CD4-positive, alpha-beta T cell (primary cell): Measurements from ENCODE around the gene REEP5. TPM values are rescaled to one million over a fixed set of nuclear protein-coding genes. Genes with fewer than 3 reads are reported as not detected.
A peak's percentile ranks its signal among the peaks of the same experiment; 100 is the strongest.

Source experiments
- ATAC-seq: fragments of 200-7000 bp; cut with Tn5 transposase; one replicate; pipeline ENCODE4 v1.10.0; 2022; ENCODE audit warnings: mild to moderate bottlenecking; ENCODE audit not compliant: poor library complexity
- CTCF ChIA-PET: fragments of 350-600 bp; sonication (Branson Sonifier 250); formaldehyde crosslinking; loops from one replicate; lab custom pipeline; 2021; ENCODE audit warnings: antibody characterized with exemption, inconsistent platforms; lab: Charles Lee
- POLR2A ChIA-PET: fragments of 350-600 bp; sonication (Branson Sonifier 250); formaldehyde crosslinking; loops from one replicate; lab custom pipeline; 2021; ENCODE audit warnings: antibody characterized with exemption, inconsistent platforms; lab: Charles Lee
- DNase-seq, 14 experiments: peaks; one replicate each; pipeline ENCODE4 v3.0.0-alpha.2; 2013 to 2020; ENCODE audit warnings: mixed read lengths in 2 of 14
- H3K27ac ChIP-seq, 2 donors: one replicate each; pipeline versions ENCODE4 v1.5.1 to v1.7.0; 2013; ENCODE audit warnings: low read length in 2 of 2, low read depth in 1 of 2, mild to moderate bottlenecking in 1 of 2
- H3K27me3 ChIP-seq, 2 experiments: 1 replicate in 1 of 2; 2 replicates in 1 of 2; pipeline versions ENCODE4 v1.6.1 to v1.7.0; 2013; ENCODE audit warnings: low read length in 2 of 2, control low read depth in 1 of 2, mild to moderate bottlenecking in 1 of 2, moderate library complexity in 1 of 2; ENCODE audit not compliant: insufficient read depth in 2 of 2, control insufficient read depth in 1 of 2
- H3K36me3 ChIP-seq: one replicate; pipeline ENCODE4 v1.6.1; 2013; ENCODE audit warnings: low read length, control low read depth; ENCODE audit not compliant: insufficient read depth
- H3K4me1 ChIP-seq: one replicate; pipeline ENCODE4 v1.6.1; 2013; ENCODE audit warnings: low read length, control low read depth; ENCODE audit not compliant: insufficient read depth
- H3K4me3 ChIP-seq: one replicate; pipeline ENCODE4 v1.5.1; 2013; ENCODE audit warnings: mild to moderate bottlenecking, low read length, moderate library complexity
- H3K9me3 ChIP-seq, 2 experiments: 1 replicate in 1 of 2; 2 replicates in 1 of 2; pipeline versions ENCODE4 v1.6.1 to v1.7.0; 2013; ENCODE audit warnings: low read length in 2 of 2, mild to moderate bottlenecking in 2 of 2, control low read depth in 1 of 2, moderate library complexity in 1 of 2; ENCODE audit not compliant: control insufficient read depth in 1 of 2, insufficient read depth in 1 of 2
- H3K27ac Mint-ChIP-seq: one replicate; pipeline ENCODE4 v1.8.0; 2020; ENCODE audit warnings: mixed read lengths
- H3K27me3 Mint-ChIP-seq: one replicate; pipeline ENCODE4 v1.8.0; 2021; ENCODE audit warnings: mixed read lengths
- H3K36me3 Mint-ChIP-seq: one replicate; pipeline ENCODE4 v1.8.0; 2021; ENCODE audit warnings: low read depth, mixed read lengths
- H3K4me1 Mint-ChIP-seq: one replicate; pipeline ENCODE4 v1.8.0; 2021; ENCODE audit warnings: low read depth, mixed read lengths
- H3K4me3 Mint-ChIP-seq: one replicate; pipeline ENCODE4 v1.8.0; 2020; ENCODE audit warnings: mild to moderate bottlenecking, mixed read lengths
- H3K9me3 Mint-ChIP-seq: one replicate; pipeline ENCODE4 v1.8.0; 2020; ENCODE audit warnings: mixed read lengths
- CTCF ChIP-seq: fragments of 200-600 bp; IDR thresholded peaks from one replicate; pipeline ENCODE4 v1.8.0; 2022; ENCODE audit warnings: antibody characterized with exemption, mild to moderate bottlenecking
- intact Hi-C, 2 experiments: fragments of 100-400 bp; cut with DNase I in 1 of 2; cut with micrococcal nuclease in 1 of 2; formaldehyde crosslinking; loops; one replicate each; pipeline versions ENCODE4 v1.15.1 to v1.9.0; 2023 to 2025; cut with DNase I, micrococcal nuclease
- total RNA-seq, 174 experiments: library from RNA in 2 of 174; stranded (reverse) in 2 of 174; gene quantifications; one replicate each; pipeline ENCODE4 v1.2.3 and lab custom pipeline; 2021 to 2026

Gene REEP5
- total RNA-seq, 2 experiments from 2014 or later, result 25.3 to 26.6 TPM

GRCh38 chr5:112958093-112959088 lies 36.4 kb upstream of the REEP5 start:
- ATAC-seq, result no peak
- H3K4me1 Mint-ChIP-seq, result peaks cover 5% of the 10 kb centered on the region
- no peaks in the 10 kb centered on the region for H3K9me3 ChIP-seq
- CTCF ChIA-PET, result no interaction called here
- no peak overlapping the region for H3K4me3 Mint-ChIP-seq
- intact Hi-C loops, result no loop called here
- no peak overlapping the region for H3K27ac Mint-ChIP-seq
- H3K9me3 Mint-ChIP-seq, result no peaks in the 10 kb centered on the region
- no peaks in the 10 kb centered on the region for H3K27me3 Mint-ChIP-seq
- no peak overlapping the region for H3K4me3 ChIP-seq
- H3K4me1 ChIP-seq, result no peaks in the 10 kb centered on the region
- no peak for TF ChIP-seq CTCF
- no peaks in the 10 kb centered on the region for H3K27me3 ChIP-seq
- H3K36me3 Mint-ChIP-seq, result no peaks in the 10 kb centered on the region
- no peaks in the 10 kb centered on the region for H3K36me3 ChIP-seq
- DNase-seq, result peak in 1 of 14 experiments; percentile 23
- POLR2A ChIA-PET, result no interaction called here
- no peak overlapping the region for H3K27ac ChIP-seq

GRCh38 chr5:112957036-112957808 lies 35.2 kb upstream of the REEP5 start:
- ATAC-seq, result no peak
- CTCF ChIA-PET, result interaction anchor here (0.7 kb wide), 1 partner anchor 489 kb away, joined by 3 read pairs; no protein-coding TSS in a partner anchor

More at GRCh38 chr5:112957036-112957808, 35.2 kb upstream of the REEP5 start:
- DNase-seq, result no peak
- no peaks in the 10 kb centered on the region for H3K4me1 Mint-ChIP-seq
- Histone ChIP-seq H3K4me3 (no peak overlapping the region), H3K27ac (no peak overlapping the region), H3K9me3 (no peaks in the 10 kb centered on the region), H3K36me3 (no peaks in the 10 kb centered on the region), H3K4me1 (no peaks in the 10 kb centered on the region), H3K27me3 (no peaks in the 10 kb centered on the region)
- TF ChIP-seq CTCF, result no peak
- intact Hi-C loops, result no loop called here
- POLR2A ChIA-PET, result no interaction called here
- no peak overlapping the region for H3K27ac Mint-ChIP-seq
- H3K27me3 Mint-ChIP-seq, result no peaks in the 10 kb centered on the region
- no peaks in the 10 kb centered on the region for H3K36me3 Mint-ChIP-seq
- no peak overlapping the region for H3K4me3 Mint-ChIP-seq
- no peaks in the 10 kb centered on the region for H3K9me3 Mint-ChIP-seq
